ENCODE measurements around the gene RBM47. TPM values are rescaled to one million over a fixed set of nuclear protein-coding genes. Genes with fewer than 3 reads are reported as not detected.

The RBM47 gene
- total and polyA plus RNA-seq, 9 of the 15 experiments (the other 6 are each of a cell fraction or from before 2014, with no cell fraction given) = 1.4 to 6.4 (median 3.3) TPM

- TF ChIP-seq CREB3 (tag; conservative IDR thresholded peaks at IDR 0.05; ENCODE audit: low read depth) (0 out of 2 replicates have a peak, but pooled peaks have one; percentile 30), MAZ (CRISPR knock-in tag; conservative IDR thresholded peaks at IDR 0.05 in 1 of 2, IDR thresholded peaks at IDR 0.05 in 1 of 2) (peak in 1 of 2 experiments; percentile 32; a peak in 1 of 4 replicates), ELF1 (tag; IDR thresholded peaks at IDR 0.05) (peak; percentile 69), DPF2 (IDR thresholded peaks at IDR 0.05) (peak; percentile 66; the same call in 1 of the 2 replicates)
These were observed 7.8 kb downstream of the RBM47 start (continued) for GRCh38 chr4:40621592-40622512.

GRCh38 chr4:40621229-40621591 is 8.5 kb downstream of the RBM47 start:
- 2% methylated on average over 4 of the region's 4 CpGs for WGBS (ENCODE audit: insufficient coverage, low coverage, missing lambda C conversion rate)
- no peak for TF ChIP-seq SAP30 (IDR thresholded peaks at IDR 0.05; ENCODE audit: borderline replicate concordance, insufficient read depth, low read depth, low read length, poor library complexity, severe bottlenecking)
- no peak for TF ChIP-seq ZKSCAN8 (CRISPR knock-in tag; IDR thresholded peaks at IDR 0.05)
- TF ChIP-seq MAFF (IDR thresholded peaks at IDR 0.05; ENCODE audit: low read length) = no peak
- no peak for TF ChIP-seq KDM5B (IDR thresholded peaks at IDR 0.05; ENCODE audit: insufficient replicate concordance, low read depth, low read length)
- TF ChIP-seq, protein P1, sequence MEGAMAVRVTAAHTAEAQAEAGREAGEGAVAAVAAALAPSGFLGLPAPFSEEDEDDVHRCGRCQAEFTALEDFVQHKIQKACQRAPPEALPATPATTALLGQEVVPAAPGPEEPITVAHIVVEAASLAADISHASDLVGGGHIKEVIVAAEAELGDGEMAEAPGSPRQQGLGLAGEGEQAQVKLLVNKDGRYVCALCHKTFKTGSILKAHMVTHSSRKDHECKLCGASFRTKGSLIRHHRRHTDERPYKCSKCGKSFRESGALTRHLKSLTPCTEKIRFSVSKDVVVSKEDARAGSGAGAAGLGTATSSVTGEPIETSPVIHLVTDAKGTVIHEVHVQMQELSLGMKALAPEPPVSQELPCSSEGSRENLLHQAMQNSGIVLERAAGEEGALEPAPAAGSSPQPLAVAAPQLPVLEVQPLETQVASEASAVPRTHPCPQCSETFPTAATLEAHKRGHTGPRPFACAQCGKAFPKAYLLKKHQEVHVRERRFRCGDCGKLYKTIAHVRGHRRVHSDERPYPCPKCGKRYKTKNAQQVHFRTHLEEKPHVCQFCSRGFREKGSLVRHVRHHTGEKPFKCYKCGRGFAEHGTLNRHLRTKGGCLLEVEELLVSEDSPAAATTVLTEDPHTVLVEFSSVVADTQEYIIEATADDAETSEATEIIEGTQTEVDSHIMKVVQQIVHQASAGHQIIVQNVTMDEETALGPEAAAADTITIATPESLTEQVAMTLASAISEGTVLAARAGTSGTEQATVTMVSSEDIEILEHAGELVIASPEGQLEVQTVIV (CRISPR knock-in tag; IDR thresholded peaks at IDR 0.05; ENCODE audit: borderline replicate concordance) = no peak
- TF ChIP-seq MAZ (CRISPR knock-in tag; conservative IDR thresholded peaks at IDR 0.05 in 1 of 2, IDR thresholded peaks at IDR 0.05 in 1 of 2) = no peak
- no peak for TF ChIP-seq ZNF561 (CRISPR knock-in tag; conservative IDR thresholded peaks at IDR 0.05)
- TF ChIP-seq FOXA3 (CRISPR knock-in tag; conservative IDR thresholded peaks at IDR 0.05 in 1 of 2, IDR thresholded peaks at IDR 0.05 in 1 of 2) = no peak
- TF ChIP-seq, protein P2, sequence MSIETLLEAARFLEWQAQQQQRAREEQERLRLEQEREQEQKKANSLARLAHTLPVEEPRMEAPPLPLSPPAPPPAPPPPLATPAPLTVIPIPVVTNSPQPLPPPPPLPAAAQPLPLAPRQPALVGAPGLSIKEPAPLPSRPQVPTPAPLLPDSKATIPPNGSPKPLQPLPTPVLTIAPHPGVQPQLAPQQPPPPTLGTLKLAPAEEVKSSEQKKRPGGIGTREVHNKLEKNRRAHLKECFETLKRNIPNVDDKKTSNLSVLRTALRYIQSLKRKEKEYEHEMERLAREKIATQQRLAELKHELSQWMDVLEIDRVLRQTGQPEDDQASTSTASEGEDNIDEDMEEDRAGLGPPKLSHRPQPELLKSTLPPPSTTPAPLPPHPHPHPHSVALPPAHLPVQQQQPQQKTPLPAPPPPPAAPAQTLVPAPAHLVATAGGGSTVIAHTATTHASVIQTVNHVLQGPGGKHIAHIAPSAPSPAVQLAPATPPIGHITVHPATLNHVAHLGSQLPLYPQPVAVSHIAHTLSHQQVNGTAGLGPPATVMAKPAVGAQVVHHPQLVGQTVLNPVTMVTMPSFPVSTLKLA (conservative IDR thresholded peaks at IDR 0.05) = no peak

More at GRCh38 chr4:40621229-40621591, 8.5 kb downstream of the RBM47 start:
- intact Hi-C loops (cut with micrococcal nuclease) = no loop called here
- ATAC-seq (no peak), DNase-seq (ENCODE audit: extremely low read depth in 1 of 4, low spot score in 3 of 4) (no peak), FAIRE-seq (no peak)
- Histone ChIP-seq H3K27me3 (ENCODE audit: control insufficient read depth in 2 of 2, insufficient read depth in 2 of 2, low read length in 2 of 2) (peaks cover 15 to 44% of the 10 kb centered on the region in 2 experiments), H3K4me1 (replicated peaks in 1 of 2; ENCODE audit: control insufficient read depth in 2 of 2, insufficient read depth in 2 of 2, low read length in 2 of 2) (no peaks in the 10 kb centered on the region; a peak in 1 of 5 replicates), H3K27ac (ENCODE audit: extremely low read depth, low read depth, low read length) (no peak overlapping the region), H3K4me3 (no peak overlapping the region), H3K9ac (ENCODE audit: insufficient read depth in 1 of 2, low read depth in 2 of 2, low read length in 2 of 2) (no peak overlapping the region), H4K20me1 (replicated peaks; ENCODE audit: control insufficient read depth, insufficient read depth, low read length) (no peaks in the 10 kb centered on the region), H3K9me1 (ENCODE audit: control insufficient read depth, insufficient read depth, low read length) (no peaks in the 10 kb centered on the region), H3K36me3 (ENCODE audit: control insufficient read depth, insufficient read depth, low read length) (no peaks in the 10 kb centered on the region), H3K4me2 (ENCODE audit: insufficient read depth, low read length) (no peak overlapping the region), H2AFZ (ENCODE audit: low read depth, low read length) (no peak overlapping the region), H3K9me3 (replicated peaks; ENCODE audit: control insufficient read depth, insufficient read depth, low read depth, low read length) (no peaks in the 10 kb centered on the region; the same call in 1 of the 2 replicates), H3K79me2 (ENCODE audit: control insufficient read depth, insufficient read depth, low read length) (no peaks in the 10 kb centered on the region)
- CTCF ChIA-PET (ENCODE audit: low intra/inter-chr PET ratio) = no interaction called here
- no TSS peak for BruUV-seq (replicated peaks)
- in situ Hi-C loops (cut with MboI) = no loop called here
- POLR2A ChIA-PET = no interaction called here
